ENCODE measurements around the gene CXCL14.
A peak's percentile ranks its signal among the peaks of the same experiment; 100 is the strongest.

Gene CXCL14

GRCh38 chr5:135605221-135605620 is 26.4 kb upstream of the CXCL14 start:
- H3K27ac Mint-ChIP-seq = no peak overlapping the region
- H3K9me3 Mint-ChIP-seq = no peaks in the 10 kb centered on the region
- H3K4me3 Mint-ChIP-seq = no peak overlapping the region
- H3K4me1 Mint-ChIP-seq = peaks cover 7% of the 10 kb centered on the region
- no peaks in the 10 kb centered on the region for H3K36me3 Mint-ChIP-seq (ENCODE audit: low read depth)
- TF ChIP-seq CTCF (IDR thresholded peaks at IDR 0.05) = no peak
- no peak for DNase-seq
- H3K27me3 Mint-ChIP-seq (ENCODE audit: low read depth, poor library complexity) = peaks cover 44% of the 10 kb centered on the region

- Mint-ChIP-seq H3K27ac (peak overlapping the region; percentile 31), H3K4me3 (no peak overlapping the region), H3K4me1 (peaks cover 7% of the 10 kb centered on the region), H3K27me3 (ENCODE audit: low read depth, poor library complexity) (peaks cover 52% of the 10 kb centered on the region), H3K9me3 (no peaks in the 10 kb centered on the region), H3K36me3 (ENCODE audit: low read depth) (no peaks in the 10 kb centered on the region)
- DNase-seq = no peak
- no peak for TF ChIP-seq CTCF (IDR thresholded peaks at IDR 0.05)
Measured at GRCh38 chr5:135604056-135604455, 25.3 kb upstream of the CXCL14 start.

- Mint-ChIP-seq H3K4me1 (peaks cover 7% of the 10 kb centered on the region), H3K36me3 (ENCODE audit: low read depth) (no peaks in the 10 kb centered on the region), H3K27ac (no peak overlapping the region), H3K9me3 (no peaks in the 10 kb centered on the region), H3K27me3 (ENCODE audit: low read depth, poor library complexity) (peaks cover 50% of the 10 kb centered on the region), H3K4me3 (no peak overlapping the region)
- no peak for TF ChIP-seq CTCF (IDR thresholded peaks at IDR 0.05)
- no peak for DNase-seq
Measured at GRCh38 chr5:135602882-135603721, 24.3 kb upstream of the CXCL14 start.

GRCh38 chr5:135601466-135601865 is 22.7 kb upstream of the CXCL14 start:
- DNase-seq = no peak
- Mint-ChIP-seq H3K36me3 (ENCODE audit: low read depth) (no peaks in the 10 kb centered on the region), H3K27me3 (ENCODE audit: low read depth, poor library complexity) (peaks cover 47% of the 10 kb centered on the region), H3K4me1 (peaks cover 7% of the 10 kb centered on the region), H3K9me3 (no peaks in the 10 kb centered on the region), H3K4me3 (no peak overlapping the region), H3K27ac (no peak overlapping the region)
- no peak for TF ChIP-seq CTCF (IDR thresholded peaks at IDR 0.05)

GRCh38 chr5:135600971-135601381 is 22.2 kb upstream of the CXCL14 start:
- H3K4me1 Mint-ChIP-seq = peaks cover 7% of the 10 kb centered on the region

More at GRCh38 chr5:135600971-135601381, 22.2 kb upstream of the CXCL14 start:
- no peak for DNase-seq
- TF ChIP-seq CTCF (IDR thresholded peaks at IDR 0.05) = no peak
- Mint-ChIP-seq H3K4me3 (no peak overlapping the region), H3K9me3 (no peaks in the 10 kb centered on the region), H3K36me3 (ENCODE audit: low read depth) (no peaks in the 10 kb centered on the region), H3K27me3 (ENCODE audit: low read depth, poor library complexity) (peaks cover 43% of the 10 kb centered on the region), H3K27ac (no peak overlapping the region)

All from nephron progenitor cell (in vitro differentiated cells).